ENCODE data around the gene ZNF438.

The ZNF438 gene

DNA sequence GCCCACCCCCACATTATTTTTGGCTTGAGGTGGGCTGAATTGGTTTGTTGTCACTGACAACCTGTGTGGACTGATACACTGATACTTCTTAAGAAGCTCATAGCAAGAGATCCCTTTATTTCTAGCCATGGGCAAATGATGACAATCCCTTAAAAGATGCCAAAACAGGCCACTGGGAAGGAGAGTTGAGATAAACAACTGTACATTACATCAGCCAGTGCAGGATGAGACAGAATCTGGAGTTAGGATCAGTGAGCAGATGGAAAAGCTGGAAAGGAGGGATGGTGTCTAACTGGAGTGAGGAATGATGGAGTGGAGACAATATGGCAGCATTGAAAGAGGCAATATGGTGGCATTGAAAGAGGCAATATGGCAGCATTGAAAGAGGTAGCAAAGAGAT, 206.2 kb downstream of the ZNF438 start:
- no peaks in the 10 kb centered on the region for H3K27me3 Mint-ChIP-seq

DNA sequence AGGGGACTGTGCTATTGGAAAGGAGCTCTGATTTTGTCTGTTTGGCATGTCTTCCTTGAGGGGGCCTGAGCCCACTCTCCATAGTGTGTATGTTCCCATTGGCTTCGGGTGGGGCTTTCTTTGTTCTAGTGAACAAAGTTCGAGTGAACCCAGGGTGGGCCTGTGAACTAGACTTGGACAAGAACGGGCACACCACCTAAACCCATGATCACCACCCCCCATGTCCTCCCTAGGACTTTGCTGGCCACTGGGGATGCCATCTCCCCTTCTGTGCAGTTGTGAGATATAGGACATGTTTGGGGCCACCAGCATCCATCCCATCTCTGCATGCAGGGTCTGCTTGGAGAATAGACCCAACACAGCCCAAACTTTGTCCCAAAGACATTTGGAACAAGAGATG, 206.6 kb downstream of the ZNF438 start:
- intact Hi-C loops (cut with micrococcal nuclease): no loop called here
- no peak overlapping the region for H3K27ac Mint-ChIP-seq
- H3K9me3 Mint-ChIP-seq: no peaks in the 10 kb centered on the region
- no peaks in the 10 kb centered on the region for H3K36me3 Mint-ChIP-seq (ENCODE audit: low read depth)
- no peak overlapping the region for H3K4me3 Mint-ChIP-seq
- H3K27me3 Mint-ChIP-seq: no peaks in the 10 kb centered on the region
- H3K4me1 Mint-ChIP-seq (ENCODE audit: low read depth): peaks cover 5% of the 10 kb centered on the region

More for the DNA sequence above, 206.2 kb downstream of the ZNF438 start:
- H3K4me3 Mint-ChIP-seq: no peak overlapping the region
- peaks cover 5% of the 10 kb centered on the region for H3K4me1 Mint-ChIP-seq (ENCODE audit: low read depth)
- H3K27ac Mint-ChIP-seq: no peak overlapping the region
- intact Hi-C loops (cut with micrococcal nuclease): no loop called here
- H3K9me3 Mint-ChIP-seq: no peaks in the 10 kb centered on the region
- H3K36me3 Mint-ChIP-seq (ENCODE audit: low read depth): no peaks in the 10 kb centered on the region

GRCh38 chr10:30823651-30824050, 208.0 kb downstream of the ZNF438 start:
- no peaks in the 10 kb centered on the region for H3K27me3 Mint-ChIP-seq
- peaks cover 5% of the 10 kb centered on the region for H3K4me1 Mint-ChIP-seq (ENCODE audit: low read depth)
- H3K9me3 Mint-ChIP-seq: no peaks in the 10 kb centered on the region
- no peak overlapping the region for H3K4me3 Mint-ChIP-seq
- no peak overlapping the region for H3K27ac Mint-ChIP-seq
- intact Hi-C loops (cut with micrococcal nuclease): no loop called here
- H3K36me3 Mint-ChIP-seq (ENCODE audit: low read depth): no peaks in the 10 kb centered on the region

DNA sequence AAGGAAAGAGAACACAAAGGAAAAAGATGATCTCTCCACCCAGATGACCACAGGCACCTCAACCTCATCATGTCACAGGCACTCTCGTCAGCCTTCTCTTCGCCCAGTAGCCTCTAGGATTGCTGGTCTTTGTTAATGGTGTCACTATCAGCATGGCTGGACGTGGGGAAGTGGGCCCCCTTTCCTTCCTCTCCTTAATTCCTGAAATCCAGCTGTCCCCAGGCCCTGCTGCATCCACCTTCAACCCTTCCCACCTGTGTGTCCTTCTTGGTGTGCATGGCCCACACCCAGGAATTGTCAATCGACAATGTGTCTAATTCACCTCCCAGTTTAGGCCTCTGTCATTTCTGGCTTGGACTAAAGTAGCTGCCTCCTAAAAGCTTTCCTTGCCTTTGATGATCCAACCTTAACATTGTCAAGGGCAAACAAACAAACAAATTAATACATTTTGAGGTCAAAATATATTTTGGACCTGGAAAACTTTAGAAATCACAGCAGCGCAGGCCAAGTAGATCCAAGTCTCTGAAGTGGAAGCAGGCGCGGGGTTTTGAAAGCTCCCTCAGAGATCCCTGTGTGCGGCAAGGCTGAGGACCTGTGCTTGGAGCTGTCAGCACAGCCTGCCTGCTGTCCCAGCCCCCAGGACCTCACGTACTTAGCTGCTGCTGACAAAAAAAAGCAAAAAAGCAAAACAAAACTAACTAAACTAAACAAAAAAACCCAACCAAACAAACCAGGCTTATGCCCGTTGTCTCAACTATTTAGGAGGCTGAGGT, 208.8 kb downstream of the ZNF438 start:
- Mint-ChIP-seq H3K4me1 (ENCODE audit: low read depth) (peaks cover 12% of the 10 kb centered on the region), H3K9me3 (no peaks in the 10 kb centered on the region)

GRCh38 chr10:30821994-30822692, 209.5 kb downstream of the ZNF438 start:
- intact Hi-C loops (cut with micrococcal nuclease): no loop called here
- Mint-ChIP-seq H3K4me1 (ENCODE audit: low read depth) (peaks cover 16% of the 10 kb centered on the region), H3K36me3 (ENCODE audit: low read depth) (no peaks in the 10 kb centered on the region), H3K27me3 (no peaks in the 10 kb centered on the region), H3K4me3 (no peak overlapping the region), H3K9me3 (no peaks in the 10 kb centered on the region), H3K27ac (no peak overlapping the region)

More for the DNA sequence above, 208.8 kb downstream of the ZNF438 start:
- intact Hi-C loops (cut with micrococcal nuclease): no loop called here
- H3K27me3 Mint-ChIP-seq: no peaks in the 10 kb centered on the region
- H3K36me3 Mint-ChIP-seq (ENCODE audit: low read depth): no peaks in the 10 kb centered on the region
- no peak overlapping the region for H3K4me3 Mint-ChIP-seq
- H3K27ac Mint-ChIP-seq: no peak overlapping the region

GRCh38 chr10:30821261-30821993, 210.2 kb downstream of the ZNF438 start:
- Mint-ChIP-seq H3K36me3 (ENCODE audit: low read depth) (no peaks in the 10 kb centered on the region), H3K27ac (no peak overlapping the region), H3K9me3 (no peaks in the 10 kb centered on the region), H3K27me3 (no peaks in the 10 kb centered on the region), H3K4me3 (no peak overlapping the region), H3K4me1 (ENCODE audit: low read depth) (peaks cover 16% of the 10 kb centered on the region)
- intact Hi-C loops (cut with micrococcal nuclease): no loop called here

DNA sequence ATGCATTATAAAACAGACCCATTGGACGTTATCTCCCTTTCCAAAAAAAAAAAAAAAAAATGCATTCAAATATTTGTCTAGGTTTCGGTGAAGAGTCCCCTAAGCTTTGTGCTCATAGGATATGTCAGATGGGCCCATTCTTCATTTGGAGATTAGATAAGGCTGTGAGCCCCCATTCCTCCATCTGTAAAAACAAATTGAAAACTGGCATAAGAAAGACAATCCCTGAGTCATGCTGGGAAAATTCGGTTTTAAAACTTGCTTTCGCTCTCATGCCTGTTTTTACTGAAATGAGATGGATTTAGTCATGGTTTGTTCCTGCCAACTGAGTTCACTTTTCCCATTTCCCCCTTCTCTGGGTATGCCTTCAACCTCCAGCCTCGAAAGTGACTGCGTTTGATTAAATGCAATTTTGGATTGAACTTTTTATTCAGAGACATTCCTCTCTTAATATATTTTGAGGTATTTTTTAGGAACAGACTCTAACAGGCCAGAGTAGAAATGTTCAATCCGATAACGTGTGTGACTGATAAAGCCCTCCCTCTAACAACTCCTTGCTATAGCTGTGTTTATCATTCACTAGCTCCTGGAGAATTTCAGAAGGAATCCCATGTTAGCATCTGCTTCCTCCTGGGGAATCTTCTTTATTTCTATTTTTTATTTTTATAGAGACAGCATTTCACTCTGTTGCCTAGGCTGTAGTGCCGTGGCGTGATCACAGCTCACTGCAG, 211.2 kb downstream of the ZNF438 start:
- intact Hi-C loops (cut with micrococcal nuclease): no loop called here

DNA sequence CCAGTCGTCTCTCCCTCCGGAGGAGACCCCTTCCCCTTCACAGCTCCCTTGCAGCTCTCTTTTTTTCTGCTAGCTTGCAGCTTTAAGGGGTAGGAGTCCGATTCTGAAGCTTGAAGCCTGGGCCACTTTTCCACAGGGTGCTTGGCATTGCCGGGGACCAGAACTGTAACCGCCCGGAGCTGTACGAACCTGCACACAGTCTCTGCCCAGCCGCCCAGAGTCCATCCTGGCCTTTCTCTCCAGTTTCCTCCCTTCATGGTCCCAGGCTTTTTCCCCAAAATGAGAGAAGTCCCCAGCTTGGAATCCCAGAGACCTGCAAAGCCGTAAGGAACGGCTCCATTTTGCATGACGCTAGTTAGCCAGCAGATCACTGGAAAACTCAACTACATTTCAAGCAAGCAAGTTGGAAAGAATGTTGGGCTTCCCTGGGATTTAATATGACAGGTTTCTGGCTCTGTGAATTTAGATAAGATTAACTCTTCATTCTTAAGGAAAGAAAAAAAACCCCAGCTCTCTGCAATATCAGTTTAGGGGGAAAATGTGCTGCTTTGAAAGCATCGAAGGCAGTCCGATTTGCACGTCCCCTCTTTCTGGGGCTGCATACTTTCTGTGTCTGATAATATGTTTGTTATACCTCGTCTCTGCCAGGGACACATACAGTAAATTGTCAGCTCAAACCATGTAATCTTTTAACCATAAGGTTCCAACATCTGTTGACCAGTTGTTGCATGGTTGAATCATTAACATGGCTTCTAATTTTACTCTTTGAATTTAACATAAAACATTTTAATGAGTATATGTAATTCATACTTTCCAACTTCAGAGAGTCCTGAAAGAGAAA, 212.1 kb downstream of the ZNF438 start:
- H3K4me3 Mint-ChIP-seq: no peak overlapping the region

More for the DNA sequence above, 211.2 kb downstream of the ZNF438 start:
- no peaks in the 10 kb centered on the region for H3K27me3 Mint-ChIP-seq
- H3K4me3 Mint-ChIP-seq: no peak overlapping the region
- H3K9me3 Mint-ChIP-seq: no peaks in the 10 kb centered on the region
- H3K36me3 Mint-ChIP-seq (ENCODE audit: low read depth): no peaks in the 10 kb centered on the region
- H3K27ac Mint-ChIP-seq: no peak overlapping the region
- H3K4me1 Mint-ChIP-seq (ENCODE audit: low read depth): peaks cover 16% of the 10 kb centered on the region

GRCh38 chr10:30818854-30819253, 212.8 kb downstream of the ZNF438 start:
- intact Hi-C loops (cut with micrococcal nuclease): no loop called here
- no peaks in the 10 kb centered on the region for H3K9me3 Mint-ChIP-seq
- no peak overlapping the region for H3K27ac Mint-ChIP-seq
- no peaks in the 10 kb centered on the region for H3K27me3 Mint-ChIP-seq
- peaks cover 20% of the 10 kb centered on the region for H3K4me1 Mint-ChIP-seq (ENCODE audit: low read depth)
- no peaks in the 10 kb centered on the region for H3K36me3 Mint-ChIP-seq (ENCODE audit: low read depth)
- H3K4me3 Mint-ChIP-seq: no peak overlapping the region

More for the DNA sequence above, 212.1 kb downstream of the ZNF438 start:
- no peaks in the 10 kb centered on the region for H3K27me3 Mint-ChIP-seq
- H3K27ac Mint-ChIP-seq: no peak overlapping the region
- peaks cover 16% of the 10 kb centered on the region for H3K4me1 Mint-ChIP-seq (ENCODE audit: low read depth)
- no peaks in the 10 kb centered on the region for H3K36me3 Mint-ChIP-seq (ENCODE audit: low read depth)
- no peaks in the 10 kb centered on the region for H3K9me3 Mint-ChIP-seq
- intact Hi-C loops (cut with micrococcal nuclease): no loop called here

DNA sequence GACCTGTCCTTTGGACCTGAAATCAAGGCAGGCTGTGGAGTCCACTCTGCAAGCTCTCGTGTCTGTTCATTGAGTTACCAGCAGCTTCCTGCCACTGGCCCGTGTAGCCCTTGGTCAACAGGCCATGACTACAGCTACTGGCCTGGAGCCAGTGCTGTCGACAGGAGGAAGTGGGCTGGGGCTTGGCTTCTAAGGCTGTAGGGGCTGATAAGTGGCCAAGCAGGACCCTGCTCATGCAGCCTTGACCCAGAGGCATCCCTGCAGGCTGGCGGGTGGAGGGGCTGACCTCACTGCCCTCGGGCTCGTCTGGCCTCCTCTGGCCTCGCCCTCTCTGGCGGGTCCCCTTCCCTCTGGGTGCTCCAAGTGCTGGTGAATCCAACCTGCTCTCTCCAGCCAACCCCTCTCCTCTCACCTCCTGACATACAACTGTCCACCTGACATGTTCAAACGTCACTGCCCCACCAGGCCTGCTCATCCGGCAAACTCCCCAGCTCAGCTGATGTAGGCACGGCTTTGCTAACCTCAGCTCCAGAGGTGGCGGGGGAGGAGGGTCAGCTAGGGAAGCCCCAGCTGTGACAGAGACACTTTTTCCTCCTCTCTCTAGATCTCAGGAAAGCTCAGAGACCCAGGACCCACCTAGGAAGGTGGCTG, 213.5 kb downstream of the ZNF438 start:
- Mint-ChIP-seq H3K36me3 (ENCODE audit: low read depth) (no peaks in the 10 kb centered on the region), H3K9me3 (no peaks in the 10 kb centered on the region), H3K27me3 (no peaks in the 10 kb centered on the region), H3K27ac (no peak overlapping the region), H3K4me1 (ENCODE audit: low read depth) (peaks cover 26% of the 10 kb centered on the region), H3K4me3 (no peak overlapping the region)
- intact Hi-C loops (cut with micrococcal nuclease): no loop called here

GRCh38 chr10:30817541-30817940, 214.1 kb downstream of the ZNF438 start:
- no peaks in the 10 kb centered on the region for H3K27me3 Mint-ChIP-seq
- no peak overlapping the region for H3K27ac Mint-ChIP-seq
- peaks cover 28% of the 10 kb centered on the region for H3K4me1 Mint-ChIP-seq (ENCODE audit: low read depth)
- intact Hi-C loops (cut with micrococcal nuclease): no loop called here
- no peak overlapping the region for H3K4me3 Mint-ChIP-seq
- H3K36me3 Mint-ChIP-seq (ENCODE audit: low read depth): no peaks in the 10 kb centered on the region
- no peaks in the 10 kb centered on the region for H3K9me3 Mint-ChIP-seq

DNA sequence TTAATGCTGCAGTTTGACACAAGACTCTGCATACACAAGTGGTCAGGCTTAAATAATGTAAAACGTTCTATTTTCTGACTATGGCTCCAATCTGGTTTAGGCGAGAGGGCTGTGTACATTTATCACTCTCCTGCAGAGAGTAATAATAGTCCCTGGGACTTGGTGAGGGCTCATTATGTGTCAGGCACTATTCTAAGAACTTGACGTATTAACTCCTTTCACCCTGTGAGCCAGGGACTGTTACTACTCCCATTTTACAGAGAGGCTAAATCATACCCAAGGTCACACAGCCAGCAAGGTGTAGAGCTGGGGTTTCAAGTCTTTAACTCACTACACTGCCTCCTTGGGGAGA, 214.9 kb downstream of the ZNF438 start:
- intact Hi-C loops (cut with micrococcal nuclease): no loop called here
- no peak overlapping the region for H3K27ac Mint-ChIP-seq
- no peak overlapping the region for H3K4me3 Mint-ChIP-seq
- no peaks in the 10 kb centered on the region for H3K36me3 Mint-ChIP-seq (ENCODE audit: low read depth)
- H3K9me3 Mint-ChIP-seq: no peaks in the 10 kb centered on the region
- no peaks in the 10 kb centered on the region for H3K27me3 Mint-ChIP-seq
- H3K4me1 Mint-ChIP-seq (ENCODE audit: low read depth): peaks cover 34% of the 10 kb centered on the region
